Hematopoietic multipotent progenitor cell treated with erythropoietin and hydrocortisone succinate and interleukin-3 and kit ligand, for 17 days (in vitro differentiated cells): Measurements from ENCODE around the gene THRSP.
"Not testable (repeated sequence)": the region's sequence is repeated elsewhere in the genome, so short reads cannot be mapped to it uniquely, and the experiment has no call there.

Source experiments
- DNase-seq: peaks from one replicate; pipeline ENCODE4 v3.0.0-alpha.2; 2015; ENCODE audit warnings: low spot score

THRSP gene, protein sequence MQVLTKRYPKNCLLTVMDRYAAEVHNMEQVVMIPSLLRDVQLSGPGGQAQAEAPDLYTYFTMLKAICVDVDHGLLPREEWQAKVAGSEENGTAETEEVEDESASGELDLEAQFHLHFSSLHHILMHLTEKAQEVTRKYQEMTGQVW

DNA sequence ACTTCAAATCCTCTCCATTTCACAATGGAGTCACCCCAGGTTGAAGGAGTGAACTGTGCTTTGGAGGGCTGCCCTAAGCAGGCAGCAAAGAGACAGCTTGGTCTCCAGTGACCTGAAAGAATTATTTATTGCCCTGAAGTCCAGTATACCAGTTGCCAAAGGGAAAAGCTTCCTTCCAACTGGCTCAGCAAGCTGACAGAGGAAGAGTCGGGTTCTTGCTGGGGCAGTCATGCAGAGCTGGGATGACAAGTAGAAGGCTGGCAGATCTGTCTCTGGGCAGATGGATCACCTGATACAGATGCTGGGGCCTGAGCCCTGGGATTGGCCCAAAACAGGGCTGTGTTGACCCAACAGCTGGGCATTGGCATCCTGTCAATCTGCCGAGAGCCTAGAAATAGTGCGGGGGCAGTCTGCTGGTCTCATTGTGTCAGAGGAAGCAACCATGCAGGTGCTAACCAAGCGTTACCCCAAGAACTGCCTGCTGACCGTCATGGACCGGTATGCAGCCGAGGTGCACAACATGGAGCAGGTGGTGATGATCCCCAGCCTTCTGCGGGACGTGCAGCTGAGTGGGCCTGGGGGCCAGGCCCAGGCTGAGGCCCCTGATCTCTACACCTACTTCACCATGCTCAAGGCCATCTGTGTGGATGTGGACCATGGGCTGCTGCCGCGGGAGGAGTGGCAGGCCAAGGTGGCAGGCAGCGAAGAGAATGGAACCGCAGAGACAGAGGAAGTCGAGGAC lies at the start of gene THRSP:
TSS of gene THRSP (plus strand) at position 422 of the 742 bp plus-strand sequence. CDS start at position 443, 21 bp downstream.
- no peak for DNase-seq

DNA sequence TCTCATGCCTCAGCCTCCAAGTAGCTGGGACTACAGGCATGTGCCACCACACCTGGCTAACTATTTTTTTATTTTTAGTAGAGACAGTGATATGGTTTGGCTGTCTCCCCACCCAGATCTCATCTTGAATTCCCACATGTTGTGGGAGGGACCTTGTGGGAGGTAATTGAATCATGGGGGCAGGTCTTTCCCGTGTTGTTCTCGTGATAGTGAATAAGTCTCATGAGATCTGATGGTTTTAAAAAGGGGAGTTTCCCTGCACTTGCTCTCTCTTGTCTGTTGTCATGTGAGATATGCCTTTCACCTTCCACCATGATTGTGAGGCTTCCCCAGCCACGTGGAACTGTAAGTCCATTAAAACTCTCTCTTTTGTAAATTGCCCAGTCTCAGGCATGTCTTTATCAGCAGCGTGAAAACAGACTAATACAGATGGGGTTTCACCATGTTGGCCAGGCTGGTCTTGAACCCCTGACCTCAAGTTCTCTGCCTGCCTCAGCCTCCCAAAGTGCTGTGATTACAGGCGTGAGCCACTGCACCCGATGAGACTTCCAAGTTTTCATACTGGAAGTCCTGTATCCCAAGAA lies 48.6 kb upstream of the THRSP start:
- DNase-seq: not testable (repeated sequence)

DNA sequence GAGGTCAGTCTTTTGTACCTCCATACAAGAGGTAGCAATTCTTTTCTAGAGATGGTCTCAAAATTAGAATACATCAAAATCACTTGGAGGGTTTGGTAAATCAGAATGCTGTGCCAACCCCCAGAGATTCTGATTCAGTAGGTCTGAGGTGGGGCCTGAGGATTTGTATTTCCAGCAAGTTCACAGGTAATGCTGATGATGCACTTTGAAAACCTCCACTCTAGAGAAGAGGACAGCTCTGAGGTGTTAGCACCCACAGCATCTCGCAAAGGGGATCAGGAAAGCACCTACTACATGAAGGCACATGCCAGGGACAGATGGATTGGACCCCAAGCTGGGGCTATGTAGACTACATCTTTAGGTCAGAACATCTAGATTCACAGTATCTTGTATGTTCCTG lies 47.8 kb upstream of the THRSP start:
- no peak for DNase-seq

DNA sequence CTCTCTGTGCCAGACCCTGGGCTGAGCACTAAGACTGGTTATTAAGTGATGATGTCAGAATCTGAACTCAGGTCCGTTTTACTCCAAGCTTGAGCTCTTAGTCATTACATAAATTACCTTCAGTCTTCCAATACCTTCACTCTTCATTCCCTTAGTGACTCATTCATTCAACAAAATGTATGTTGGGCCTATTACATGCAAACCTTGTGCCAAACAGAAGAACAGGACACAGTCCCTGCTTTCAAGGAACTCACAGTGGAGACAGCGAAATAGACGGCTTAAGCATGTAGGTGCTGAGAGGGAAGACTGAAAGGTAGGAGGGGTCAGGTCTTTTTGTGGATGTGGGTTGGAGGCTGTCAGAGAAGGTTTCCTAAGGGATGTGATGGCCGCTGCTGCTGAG lies 43.9 kb upstream of the THRSP start:
- DNase-seq: no peak

DNA sequence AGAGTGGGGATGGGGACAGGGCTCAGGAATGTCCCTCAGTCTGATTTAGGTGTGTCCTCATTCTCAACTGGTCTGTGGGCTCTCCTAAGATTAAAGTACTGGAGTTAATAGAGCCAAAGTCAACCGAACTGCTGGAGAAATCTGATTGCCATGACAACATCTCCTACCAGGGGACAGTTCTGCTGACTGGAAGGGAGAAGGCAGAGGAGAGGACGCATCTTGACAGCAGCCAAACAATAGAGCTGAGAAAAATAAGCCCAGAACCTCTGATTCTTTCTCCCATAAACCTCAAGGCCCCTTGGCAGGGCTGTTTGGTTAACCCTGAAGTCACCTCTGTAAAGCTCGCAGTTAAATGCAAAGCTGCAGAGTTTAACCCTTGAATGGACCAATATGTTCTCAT lies 43.4 kb upstream of the THRSP start:
- DNase-seq: no peak

DNA sequence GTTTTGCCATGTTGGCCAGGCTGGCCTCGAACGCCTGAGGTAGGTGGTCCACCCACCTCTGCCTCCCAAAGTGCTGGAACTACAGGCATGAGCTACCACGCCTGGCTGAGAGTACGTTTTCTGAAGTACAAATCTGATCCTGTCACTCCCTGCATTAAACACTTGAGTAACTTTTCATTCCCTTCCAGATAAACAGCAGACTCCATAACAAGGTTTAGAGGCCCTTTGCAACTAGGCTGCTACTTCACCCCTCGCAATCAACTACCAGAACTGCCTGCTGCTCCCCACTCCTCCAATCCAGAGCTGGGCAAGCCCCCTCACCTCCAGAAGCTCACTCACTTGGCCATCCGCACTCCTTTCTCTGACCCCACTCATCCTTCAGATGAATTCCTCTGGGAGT lies 42.0 kb upstream of the THRSP start:
- DNase-seq: no peak

DNA sequence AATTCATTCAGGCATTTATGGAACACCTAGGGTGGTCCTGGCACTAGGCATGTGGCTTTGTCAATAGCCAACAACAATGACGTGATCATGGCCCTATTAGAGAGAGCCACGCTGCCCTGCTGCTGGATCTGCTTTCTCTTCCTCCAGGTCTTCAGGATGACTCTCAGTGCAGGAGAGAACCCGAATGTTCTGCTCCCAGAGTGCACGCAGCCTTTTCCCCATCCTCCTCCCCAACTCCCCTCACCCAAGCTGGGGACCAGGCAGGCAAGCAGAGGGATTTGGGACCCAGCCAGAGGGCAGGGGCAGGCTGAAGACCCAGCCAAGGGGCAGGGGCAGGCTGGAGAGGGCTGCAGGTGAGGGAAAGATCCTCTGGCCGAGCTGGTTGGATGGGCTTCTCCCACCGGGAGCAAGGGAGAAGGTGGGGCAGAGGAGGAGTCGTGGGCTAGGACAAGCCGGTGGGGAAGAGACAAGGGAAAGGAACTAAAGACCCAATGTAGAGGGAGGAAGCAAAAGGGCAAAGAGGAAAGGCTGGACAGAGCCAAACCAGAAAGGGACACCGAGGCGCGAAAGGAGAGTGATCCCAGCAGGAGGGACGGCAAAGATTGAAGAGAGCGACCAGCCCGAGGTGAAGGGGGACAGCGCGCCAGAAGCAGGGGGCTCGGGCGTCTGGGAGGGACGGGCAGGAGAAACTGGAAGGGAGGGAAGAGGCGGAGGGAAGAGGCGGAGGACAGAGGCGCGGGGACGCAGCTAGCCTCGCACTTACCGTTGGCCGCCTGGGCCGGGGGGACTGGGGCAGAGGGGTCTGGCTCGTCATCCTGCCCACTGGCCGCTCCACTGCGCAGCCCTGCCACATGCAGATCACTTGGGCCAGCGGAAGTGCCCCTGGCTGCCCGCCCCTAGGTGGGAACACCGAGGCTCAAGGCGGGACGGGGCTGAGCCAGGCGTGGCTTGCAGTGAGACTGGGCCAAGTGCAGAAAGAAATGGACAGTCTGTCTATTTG lies 41.0 kb upstream of the THRSP start, which contains the start of gene KCTD14:
TSS of gene KCTD14 (minus strand) at position 880 of the 1,000 bp plus-strand sequence. CDS start at position 853, 27 bp downstream.
- DNase-seq: no peak

DNA sequence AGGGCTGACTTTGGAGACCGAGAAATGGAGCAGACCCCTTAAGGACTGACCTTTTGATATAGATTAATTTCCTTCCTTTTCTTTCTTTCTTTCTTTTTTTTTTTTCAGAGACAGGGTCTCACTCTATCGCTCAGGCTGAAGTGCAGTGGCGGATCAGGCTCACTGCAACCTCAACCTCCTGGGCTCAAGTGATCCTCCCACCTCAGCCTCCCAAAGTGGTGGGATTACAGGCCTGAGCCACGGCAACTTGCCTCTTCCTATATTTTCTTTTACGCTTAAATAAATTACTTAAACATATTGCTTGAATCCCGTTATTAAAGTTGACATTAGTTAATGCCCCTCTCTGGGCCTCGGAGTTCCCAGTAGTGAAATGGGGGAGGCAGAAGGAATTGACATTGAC lies 40.2 kb upstream of the THRSP start:
- no peak for DNase-seq

DNA sequence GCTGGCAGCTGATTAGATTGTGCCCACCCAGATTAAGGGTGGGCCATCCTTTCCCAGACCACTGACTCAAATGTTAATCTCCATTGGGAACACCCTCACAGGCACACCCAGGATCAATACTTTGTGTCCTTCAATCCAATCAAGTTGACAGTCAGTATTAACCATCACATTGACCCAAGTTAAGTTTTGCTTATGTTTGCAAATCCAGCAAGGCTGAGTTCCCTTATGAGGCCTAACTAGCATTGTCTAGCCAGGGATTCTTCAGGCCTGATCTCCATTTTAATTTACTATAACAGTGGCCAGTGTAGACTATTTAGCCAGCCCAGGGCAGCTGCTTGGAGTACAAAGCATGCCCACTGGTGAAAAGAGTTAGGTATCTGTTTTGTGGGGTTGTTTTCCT lies 38.3 kb upstream of the THRSP start:
- DNase-seq: no peak

DNA sequence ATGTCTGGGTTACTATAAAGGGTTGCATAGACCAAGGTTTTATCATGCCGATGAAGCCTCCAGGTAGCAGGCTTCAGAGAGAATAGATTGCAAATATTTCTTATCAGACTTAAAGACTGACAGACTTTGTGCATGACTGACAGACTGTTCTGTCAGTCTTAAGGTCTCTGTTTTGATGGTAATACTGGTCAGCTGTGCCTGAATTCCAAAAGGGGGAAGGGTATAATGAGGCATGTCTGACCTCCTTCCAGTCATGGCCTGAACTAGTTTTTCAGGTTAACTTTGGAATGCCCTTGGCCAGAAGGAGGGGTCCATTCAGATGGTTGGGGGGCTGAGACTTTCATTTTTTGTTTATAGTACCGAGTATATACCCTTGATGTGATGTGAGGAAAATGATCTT lies 35.9 kb upstream of the THRSP start:
- DNase-seq: no peak

DNA sequence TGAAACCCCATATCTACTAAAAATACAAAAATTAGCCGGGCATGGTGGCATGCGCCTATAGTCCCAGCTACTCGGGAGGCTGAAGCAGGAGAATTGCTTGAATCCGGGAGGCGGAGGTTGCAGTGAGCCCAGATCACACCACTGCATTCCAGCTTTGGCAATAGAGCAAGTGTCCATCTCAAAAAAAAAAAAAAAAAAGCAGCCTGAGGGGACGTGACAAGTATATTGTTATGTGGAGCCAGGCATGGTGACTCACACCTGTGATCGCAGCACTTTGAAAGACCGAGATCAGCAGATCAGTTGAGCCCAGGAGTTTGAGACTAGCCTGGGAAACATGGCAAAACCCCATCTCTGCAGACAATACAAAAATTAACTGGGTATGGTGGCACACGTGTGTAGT lies 35.2 kb upstream of the THRSP start:
- DNase-seq: not testable (repeated sequence)

DNA sequence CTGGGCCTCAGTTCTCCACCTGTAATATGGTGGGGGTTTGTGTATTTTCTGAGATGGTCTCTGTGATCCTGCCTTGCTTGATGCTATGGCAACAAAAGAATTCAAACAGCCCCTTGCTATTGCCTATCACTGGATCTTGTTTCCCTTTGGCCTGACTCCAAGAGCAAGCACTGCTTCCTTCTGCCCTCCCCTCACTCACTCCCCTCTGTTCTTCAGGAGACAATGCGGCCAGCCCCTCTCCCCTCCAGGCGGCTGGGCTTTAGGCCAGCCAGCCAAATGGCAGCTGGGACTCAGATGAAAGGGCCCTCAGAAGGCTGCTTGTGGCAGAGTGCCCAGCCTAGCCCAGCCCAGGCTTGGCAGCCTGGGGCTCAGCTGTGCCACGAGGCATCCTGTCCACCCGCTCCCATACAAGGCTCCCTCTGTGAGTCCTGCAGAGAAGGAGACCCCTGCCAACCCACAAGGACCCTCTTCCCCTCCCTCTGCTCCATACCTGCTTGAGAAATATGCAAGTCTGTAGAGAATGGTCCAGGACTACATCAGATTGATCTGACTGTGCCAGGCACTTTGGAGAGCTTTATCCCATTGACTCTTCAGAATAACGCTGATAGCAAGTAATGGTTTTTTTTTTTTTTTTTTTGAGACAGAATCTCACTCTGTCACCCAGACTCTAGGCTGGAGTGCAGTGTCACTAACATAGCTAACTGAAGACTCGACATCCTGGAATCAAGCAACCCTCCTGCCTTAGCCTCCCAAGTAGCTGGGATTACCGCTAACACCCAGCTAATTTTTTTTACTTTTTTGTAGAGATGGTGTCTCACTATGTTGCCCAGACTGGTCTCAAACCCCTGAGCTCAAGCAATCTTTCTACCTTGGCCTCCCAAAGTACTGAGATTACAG lies 33.0 kb upstream of the THRSP start:
- no peak for DNase-seq

DNA sequence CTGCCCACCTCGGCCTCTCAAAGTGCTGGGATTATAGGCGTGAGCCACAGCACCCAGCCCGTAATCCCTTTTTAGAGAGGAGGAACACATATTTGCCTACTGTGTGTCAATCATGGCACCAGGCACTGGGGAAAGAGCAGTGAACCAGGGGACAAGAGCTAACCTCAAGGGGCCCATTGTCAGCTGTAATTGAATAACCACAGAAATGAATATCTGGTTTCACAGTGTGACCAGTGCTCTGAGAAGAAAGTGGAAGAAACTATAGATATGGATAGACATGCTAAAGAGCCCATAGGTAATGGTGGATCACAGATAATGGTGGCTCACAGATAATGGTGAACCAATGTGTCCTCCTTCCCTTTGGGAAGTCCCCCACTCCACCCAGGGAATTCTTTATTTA lies 32.0 kb upstream of the THRSP start:
- DNase-seq: no peak

DNA sequence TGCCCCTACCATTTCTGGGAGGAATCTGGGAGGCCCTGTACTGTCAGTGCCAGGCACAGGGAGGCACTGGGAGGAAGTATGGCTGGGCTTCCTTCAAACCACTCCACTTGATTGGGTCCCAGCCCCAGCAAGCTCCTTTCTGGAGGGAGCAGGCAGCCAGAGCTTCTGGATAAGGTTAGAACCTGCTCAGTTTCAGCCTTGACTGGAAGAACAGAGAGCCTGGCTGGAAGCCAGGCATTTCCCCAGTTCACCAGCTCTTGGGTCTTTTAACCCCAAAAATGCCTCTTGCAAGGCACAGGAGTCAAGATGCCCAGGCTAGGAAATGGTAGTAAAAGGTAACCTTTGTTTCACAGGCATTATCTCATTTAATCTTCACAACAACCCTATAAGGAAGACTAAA lies 31.6 kb upstream of the THRSP start:
- DNase-seq: no peak

DNA sequence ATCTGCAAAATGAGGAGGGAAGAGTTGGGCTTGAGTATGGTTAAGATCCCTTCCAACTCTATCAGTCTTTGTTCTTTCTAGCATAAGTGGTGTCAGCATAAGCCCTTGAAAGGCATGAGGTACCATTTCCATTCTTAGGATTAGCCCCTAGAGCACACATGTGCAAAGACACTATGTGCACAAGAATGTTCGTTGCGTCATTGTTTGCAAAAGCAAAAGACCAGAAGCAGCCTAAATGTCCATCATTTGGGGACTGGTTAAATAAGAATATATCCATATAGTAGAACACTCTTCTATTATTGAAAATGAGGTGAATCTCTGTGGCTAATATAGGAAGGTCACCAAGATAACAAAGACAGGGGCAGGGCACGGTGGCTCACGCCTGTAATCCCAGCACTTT lies 30.6 kb upstream of the THRSP start:
- DNase-seq: no peak

DNA sequence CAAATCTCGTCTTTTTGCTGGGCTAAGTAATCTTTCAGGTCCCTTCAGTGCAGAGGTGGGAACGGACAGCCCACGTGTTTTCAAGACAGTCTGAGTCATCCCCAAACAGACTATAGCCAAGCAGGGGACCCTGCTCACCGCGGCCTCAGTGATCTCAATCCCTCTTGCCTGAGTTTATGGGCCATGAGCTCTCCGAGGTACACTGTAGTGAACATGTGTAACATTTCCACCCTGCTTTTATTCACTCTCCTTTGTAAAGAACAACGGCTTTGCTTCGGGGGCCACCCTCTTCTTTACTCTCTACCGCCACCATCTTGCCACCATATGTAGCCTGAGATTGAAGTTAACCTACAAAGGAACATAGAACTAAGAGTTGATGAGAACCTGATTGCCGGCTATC lies 29.0 kb upstream of the THRSP start:
- no peak for DNase-seq

DNA sequence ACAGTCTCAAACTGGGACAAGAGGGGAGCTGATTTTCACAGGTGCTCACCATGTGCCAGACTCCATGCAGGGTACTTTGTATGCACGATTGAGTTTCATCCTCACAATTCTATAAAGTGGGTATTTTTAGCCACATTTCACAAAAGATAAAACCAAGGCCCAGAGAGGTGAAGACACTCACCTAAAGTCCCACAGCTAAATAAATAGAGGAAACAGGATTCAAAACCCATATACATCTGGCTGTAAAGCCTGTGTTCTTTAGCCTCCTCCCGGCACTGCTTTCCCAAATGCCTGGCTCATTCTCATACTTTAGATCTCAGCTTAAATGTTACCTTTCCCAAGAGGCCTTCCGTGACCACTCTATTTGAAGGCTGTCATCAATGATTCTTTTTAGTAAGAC lies 27.3 kb upstream of the THRSP start:
- DNase-seq: no peak

DNA sequence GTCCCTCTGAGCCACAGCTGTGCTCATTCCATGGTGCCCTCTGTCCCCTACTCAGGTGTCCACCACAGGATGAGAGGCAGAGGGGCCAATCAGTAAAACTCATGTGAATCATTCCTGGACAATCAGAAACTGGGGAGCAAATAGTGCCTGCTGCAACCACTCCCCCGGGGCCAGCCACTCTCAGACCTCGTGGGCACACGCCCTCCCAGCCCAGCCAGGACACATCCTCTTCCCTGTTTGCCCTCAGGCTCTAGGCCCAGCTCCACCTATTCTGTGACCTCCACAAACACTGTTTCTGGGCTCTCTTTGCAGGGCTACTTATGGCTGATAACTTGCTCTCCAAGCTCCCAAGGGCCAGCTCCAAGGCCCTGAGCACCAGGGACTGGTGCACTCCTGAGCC lies 26.6 kb upstream of the THRSP start:
- no peak for DNase-seq

DNA sequence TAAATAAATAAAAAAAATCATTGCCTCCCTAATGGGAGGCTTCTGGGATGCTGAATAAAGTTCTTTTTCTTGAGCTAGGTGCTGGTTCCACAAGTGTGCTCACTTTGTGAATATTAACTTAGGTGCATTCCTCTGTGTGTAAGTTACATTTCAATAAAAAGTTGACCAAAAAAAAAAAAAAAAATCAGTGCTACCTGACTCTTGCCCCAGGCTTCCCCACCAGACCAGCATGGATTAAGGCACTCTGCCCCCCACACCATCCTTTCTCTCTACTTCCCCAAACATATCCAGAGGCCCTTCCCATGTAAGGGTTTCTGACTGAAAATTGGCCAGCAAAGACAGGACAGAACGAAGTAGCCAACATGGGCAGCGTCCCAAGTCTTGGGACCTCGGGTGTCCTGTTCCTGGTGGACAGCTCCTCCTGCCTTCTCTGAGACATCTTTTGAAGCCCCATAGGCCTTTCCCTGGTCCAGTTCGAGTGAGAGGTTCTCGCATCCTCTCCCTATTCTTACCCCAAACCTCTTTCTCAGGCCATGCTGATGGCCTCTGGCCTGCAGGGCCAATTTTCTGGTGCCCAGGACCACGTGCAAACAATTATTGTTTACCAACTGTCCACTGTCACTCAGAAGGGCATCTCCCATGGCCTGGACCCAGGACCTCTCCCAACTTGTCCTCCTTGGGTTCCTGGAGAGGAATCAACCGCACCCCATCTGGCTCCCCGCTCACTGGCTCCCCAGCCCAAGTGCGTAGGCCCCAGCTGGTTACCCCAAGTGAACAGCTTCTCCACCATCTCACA lies 25.6 kb upstream of the THRSP start:
- no peak for DNase-seq

DNA sequence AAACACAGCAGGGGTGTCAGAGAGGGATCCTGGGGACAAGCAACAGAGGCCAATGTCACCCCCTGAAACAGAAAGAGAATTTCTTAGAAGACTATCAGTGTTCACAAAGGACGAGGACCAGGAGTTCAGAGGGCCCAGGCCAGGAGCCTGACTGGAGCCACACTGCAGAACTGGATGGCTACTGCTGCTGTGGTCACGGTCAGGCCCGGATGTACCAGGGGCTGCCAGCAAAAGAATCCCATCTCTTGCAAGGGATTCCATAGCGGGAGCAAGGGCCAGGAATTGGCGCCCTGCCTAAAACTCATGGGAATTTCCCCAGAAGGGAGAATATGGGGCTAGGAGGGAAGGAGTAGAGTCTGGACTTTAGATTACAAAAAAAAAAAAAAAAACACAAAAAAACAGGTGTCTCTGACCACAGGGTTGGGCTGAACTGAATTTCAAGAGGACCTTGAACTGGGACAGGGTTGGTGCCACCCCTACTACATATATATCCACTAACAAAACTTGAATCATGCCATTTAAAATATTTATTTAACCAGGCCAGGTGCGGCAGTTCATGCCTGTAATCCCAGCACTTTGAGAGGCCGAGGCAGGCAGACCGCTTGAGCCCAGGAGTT lies 24.9 kb upstream of the THRSP start:
- no peak for DNase-seq
